SK-N-SH treated with all-trans-retinoic acid at 6 μM for 48 hours (cell line): ENCODE data around the gene MYRF.

Source experiments
- ATAC-seq: fragments of 200-7000 bp; cut with Tn5 transposase; 3 replicates; pipeline ENCODE4 v1.9.1; 2020; ENCODE audit warnings: mild to moderate bottlenecking, moderate library complexity
- ARNTL ChIP-seq: fragments of 450-650 bp; formaldehyde crosslinking; IDR thresholded peaks from 2 replicates; pipeline ENCODE4 v1.5.0; 2020; ENCODE audit warnings: low read depth, mild to moderate bottlenecking, moderate library complexity, borderline replicate concordance
- BACH2 ChIP-seq: fragments of 250-450 bp; sonication (Bioruptor Pico); IDR thresholded peaks from 2 replicates; pipeline ENCODE4 v1.9.0; 2021; ENCODE audit warnings: mild to moderate bottlenecking, borderline replicate concordance
- CREB5 ChIP-seq: fragments of 250-450 bp; sonication (Bioruptor Pico); IDR thresholded peaks from 2 replicates; pipeline ENCODE4 v1.5.1; 2020; ENCODE audit warnings: low read depth, mild to moderate bottlenecking, moderate library complexity
- CSRNP3 ChIP-seq: fragments of 250-450 bp; sonication (Bioruptor Pico); IDR thresholded peaks from 2 replicates; pipeline ENCODE4 v1.5.1; 2021; ENCODE audit warnings: mild to moderate bottlenecking, moderate library complexity
- ESRRG ChIP-seq: fragments of 250-450 bp; sonication (Bioruptor Pico); IDR thresholded peaks from 2 replicates; pipeline ENCODE4 v1.6.1; 2021; ENCODE audit warnings: mild to moderate bottlenecking
- GLIS3 ChIP-seq: fragments of 250-450 bp; sonication (Bioruptor Pico); IDR thresholded peaks from 2 replicates; pipeline ENCODE4 v1.5.0; 2020; ENCODE audit warnings: mild to moderate bottlenecking, moderate library complexity
- ISL1 ChIP-seq: fragments of 250-450 bp; sonication (Bioruptor Pico); IDR thresholded peaks from 2 replicates; pipeline ENCODE4 v2.1.2; 2022; ENCODE audit warnings: mild to moderate bottlenecking, moderate library complexity
- OSR1 ChIP-seq: fragments of 250-450 bp; sonication (Bioruptor Pico); IDR thresholded peaks from 2 replicates; pipeline ENCODE4 v1.8.0; 2022; ENCODE audit warnings: moderate library complexity, mild to moderate bottlenecking, inconsistent platforms
- PATZ1 ChIP-seq: fragments of 250-450 bp; sonication (Bioruptor Pico); IDR thresholded peaks from 2 replicates; pipeline ENCODE4 v1.8.0; 2020; ENCODE audit warnings: mild to moderate bottlenecking, moderate library complexity, borderline replicate concordance
- POU6F1 ChIP-seq: fragments of 250-450 bp; sonication (Bioruptor Pico); IDR thresholded peaks from 2 replicates; pipeline ENCODE4 v1.8.0; 2021; ENCODE audit warnings: low read depth, mild to moderate bottlenecking, moderate library complexity, borderline replicate concordance
- PPARA ChIP-seq: fragments of 250-450 bp; sonication (Bioruptor Pico); IDR thresholded peaks from 2 replicates; pipeline ENCODE4 v1.5.0; 2020; ENCODE audit warnings: mild to moderate bottlenecking, borderline replicate concordance
- RARB ChIP-seq: fragments of 250-450 bp; sonication (Bioruptor Pico); IDR thresholded peaks from 2 replicates; pipeline ENCODE4 v1.8.0; 2021; ENCODE audit warnings: mild to moderate bottlenecking, moderate library complexity
- SNAI2 ChIP-seq: fragments of 250-450 bp; sonication (Bioruptor Pico); IDR thresholded peaks from 2 replicates; pipeline ENCODE4 v1.5.0; 2020; ENCODE audit warnings: mild to moderate bottlenecking, moderate library complexity
- TCF4 ChIP-seq: fragments of 250-450 bp; sonication (Bioruptor Pico); IDR thresholded peaks from 2 replicates; pipeline ENCODE4 v1.8.0; 2021; ENCODE audit warnings: mild to moderate bottlenecking, moderate library complexity, borderline replicate concordance
- TSHZ2 ChIP-seq: fragments of 250-450 bp; sonication (Bioruptor Pico); IDR thresholded peaks from 2 replicates; pipeline ENCODE4 v1.5.0; 2020; ENCODE audit warnings: mild to moderate bottlenecking, moderate library complexity
- ZC3H10 ChIP-seq: fragments of 250-450 bp; sonication (Bioruptor Pico); IDR thresholded peaks from 2 replicates; pipeline ENCODE4 v1.5.1; 2021; ENCODE audit warnings: mild to moderate bottlenecking, moderate library complexity
- ZFP3 ChIP-seq: fragments of 250-450 bp; sonication (Bioruptor Pico); IDR thresholded peaks from 2 replicates; pipeline ENCODE4 v1.5.0; 2020; ENCODE audit warnings: mild to moderate bottlenecking, moderate library complexity
- ZFP30 ChIP-seq: fragments of 450-650 bp; formaldehyde crosslinking; IDR thresholded peaks from 2 replicates; pipeline ENCODE4 v1.5.0; 2022; ENCODE audit warnings: mild to moderate bottlenecking, moderate library complexity
- ZNF565 ChIP-seq: fragments of 450-650 bp; formaldehyde crosslinking; conservative IDR thresholded peaks from 2 replicates; pipeline ENCODE4 v1.5.0; 2020; ENCODE audit warnings: low read depth, mild to moderate bottlenecking, moderate library complexity
- ZNF70 ChIP-seq: fragments of 450-650 bp; formaldehyde crosslinking; IDR thresholded peaks from 2 replicates; pipeline ENCODE4 v1.5.0; 2020; ENCODE audit warnings: mild to moderate bottlenecking, moderate library complexity
- ZNF8 ChIP-seq: fragments of 450-650 bp; formaldehyde crosslinking; IDR thresholded peaks from 2 replicates; pipeline ENCODE4 v1.5.0; 2020; ENCODE audit warnings: mild to moderate bottlenecking, moderate library complexity

MYRF gene

GRCh38 chr11:61833926-61834277, 81.5 kb downstream of the MYRF start:
- TF ChIP-seq OSR1, result no peak
- no peak for TF ChIP-seq ZNF565
- TF ChIP-seq POU6F1 (CRISPR knock-in tag), result no peak
- TF ChIP-seq ZC3H10 (CRISPR knock-in tag), result no peak
- no peak for ATAC-seq

GRCh38 chr11:61834278-61835048, 82.0 kb downstream of the MYRF start:
- TF ChIP-seq SNAI2 (no peak), GLIS3 (CRISPR knock-in tag) (no peak), TCF4 (CRISPR knock-in tag) (no peak), CREB5 (CRISPR knock-in tag) (no peak), ZNF8 (no peak), ZNF565 (no peak), PATZ1 (no peak), RARB (no peak), ISL1 (CRISPR knock-in tag) (no peak), ZNF70 (CRISPR knock-in tag) (no peak), OSR1 (no peak), BACH2 (CRISPR knock-in tag) (no peak), CSRNP3 (CRISPR knock-in tag) (no peak), ZFP3 (CRISPR knock-in tag) (no peak), PPARA (CRISPR knock-in tag) (no peak), ARNTL (CRISPR knock-in tag) (no peak), ESRRG (CRISPR knock-in tag) (no peak)

GRCh38 chr11:61836193-61836592, 83.8 kb downstream of the MYRF start:
- no peak for ATAC-seq
- TF ChIP-seq PATZ1 (no peak), TSHZ2 (CRISPR knock-in tag) (no peak), OSR1 (no peak), SNAI2 (no peak), ZFP30 (CRISPR knock-in tag) (no peak), ZFP3 (CRISPR knock-in tag) (no peak), CSRNP3 (CRISPR knock-in tag) (no peak), BACH2 (CRISPR knock-in tag) (no peak), ZNF70 (CRISPR knock-in tag) (no peak), CREB5 (CRISPR knock-in tag) (no peak), GLIS3 (CRISPR knock-in tag) (no peak), ARNTL (CRISPR knock-in tag) (no peak), ISL1 (CRISPR knock-in tag) (no peak), ZC3H10 (CRISPR knock-in tag) (no peak), ESRRG (CRISPR knock-in tag) (no peak), TCF4 (CRISPR knock-in tag) (no peak)

More at GRCh38 chr11:61834278-61835048, 82.0 kb downstream of the MYRF start:
- peak; percentile 55 for ATAC-seq
